ENCODE measurements around the gene CFAP90. TPM values are rescaled to one million over a fixed set of nuclear protein-coding genes. Genes with fewer than 3 reads are reported as not detected.

The CFAP90 gene
- 0.35 TPM for polyA plus RNA-seq (2013, experiment 1 of 2)
- 0.18 TPM for polyA plus RNA-seq (2013, experiment 2 of 2)

GRCh38 chr5:7850395-7851239, at the start of gene CFAP90:
CFAP90 (minus strand) TSS chr5:7851133; CDS start chr5:7851021, 112 bp downstream.
- 1% methylated on average over 40 of the region's 76 CpGs for WGBS
- H3K18ac ChIP-seq (ENCODE audit: low read depth in 1 of 2, low read length in 2 of 2), result peak within 1 kb of the TSS in 1 of 2 experiments; percentile 71
- H2BK15ac ChIP-seq (ENCODE audit: low read depth, poor library complexity, severe bottlenecking), result no peak within 1 kb of the TSS
- H2AFZ ChIP-seq (ENCODE audit: low read depth, low read length), result peak within 1 kb of the TSS; percentile 51
- no peak within 1 kb of the TSS for H2AK5ac ChIP-seq (ENCODE audit: low read length, severe bottlenecking)
- H3K14ac ChIP-seq (ENCODE audit: low read length in 2 of 2), result no peak within 1 kb of the TSS
- no peaks in the 10 kb centered on the region for H3K36me3 ChIP-seq (ENCODE audit: control insufficient read depth in 1 of 2, insufficient read depth in 2 of 2, low read depth in 1 of 2, low read length in 2 of 2)
- DNase-seq, result peak; percentile 62
- peaks cover 20% of the 10 kb centered on the region for H3K4me1 ChIP-seq (ENCODE audit: control insufficient read depth, insufficient read depth, low read depth, low read length)
- no peak within 1 kb of the TSS for H3K4ac ChIP-seq (ENCODE audit: low read depth in 1 of 2, low read length in 2 of 2)
- H4K8ac ChIP-seq (ENCODE audit: low read length), result peak within 1 kb of the TSS; percentile 14
- no peak within 1 kb of the TSS for H2BK120ac ChIP-seq (ENCODE audit: low read depth, low read length)
- peak within 1 kb of the TSS in 1 of 2 experiments; percentile 34 for H3K23ac ChIP-seq (ENCODE audit: low read length in 2 of 2)
- no peak within 1 kb of the TSS for H3K27ac ChIP-seq (ENCODE audit: low read length, poor library complexity, severe bottlenecking)
- peak within 1 kb of the TSS; percentile 94 for H3K4me2 ChIP-seq (ENCODE audit: low read length, poor library complexity, severe bottlenecking)
- H3K9me3 ChIP-seq (ENCODE audit: control insufficient read depth, low read length), result no peaks in the 10 kb centered on the region
- H3K79me1 ChIP-seq (replicated peaks; ENCODE audit: low read length, poor library complexity, severe bottlenecking), result no peaks in the 10 kb centered on the region
- no peak within 1 kb of the TSS for H4K91ac ChIP-seq (ENCODE audit: low read length)
- H3K9ac ChIP-seq (ENCODE audit: low read length), result peak within 1 kb of the TSS; percentile 43
- peak within 1 kb of the TSS in 1 of 2 experiments; percentile 46 for H2BK12ac ChIP-seq (ENCODE audit: low read length in 2 of 2)
- H3K4me3 ChIP-seq (ENCODE audit: insufficient read depth in 1 of 2, low read depth in 1 of 2, low read length in 2 of 2), result peak within 1 kb of the TSS; percentile 53 to 76
- H3K27me3 ChIP-seq (ENCODE audit: control insufficient read depth in 1 of 2, insufficient read depth in 1 of 2, low read length in 2 of 2), result peaks cover 14 to 52% of the 10 kb centered on the region in 2 experiments
- H2BK5ac ChIP-seq (ENCODE audit: low read depth, low read length, poor library complexity, severe bottlenecking), result no peak within 1 kb of the TSS

DNA sequence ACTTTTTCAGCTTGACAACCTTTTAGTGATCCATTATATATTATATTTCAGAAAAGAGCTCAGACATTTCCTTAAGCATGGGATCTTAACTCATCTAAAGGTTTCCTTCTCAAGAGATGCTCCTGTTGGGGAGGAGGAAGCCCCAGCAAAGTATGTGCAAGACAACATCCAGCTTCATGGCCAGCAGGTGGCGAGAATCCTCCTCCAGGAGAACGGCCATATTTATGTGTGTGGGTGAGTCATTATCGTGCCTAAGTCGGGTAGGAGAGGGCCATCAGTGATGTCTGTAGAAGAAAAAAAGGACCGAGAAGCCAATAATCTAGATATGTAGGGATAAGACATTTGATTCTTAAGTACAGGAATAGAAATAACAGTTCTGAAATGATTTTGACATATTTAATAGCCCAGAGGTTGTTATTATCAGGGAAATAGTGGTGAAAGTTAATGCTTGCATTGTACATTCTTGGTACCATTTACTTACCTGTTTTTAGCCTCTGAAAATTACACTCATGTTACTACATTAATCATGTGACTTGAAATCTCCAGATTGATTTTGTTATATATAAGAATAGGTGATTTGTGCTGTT, 46.2 kb upstream of the CFAP90 start:
- Histone ChIP-seq H3K18ac (ENCODE audit: low read depth in 1 of 2, low read length in 2 of 2) (no peak overlapping the region), H2AK5ac (ENCODE audit: low read length, severe bottlenecking) (no peak overlapping the region), H3K4me2 (ENCODE audit: low read length, poor library complexity, severe bottlenecking) (no peak overlapping the region), H3K27me3 (ENCODE audit: control insufficient read depth in 1 of 2, insufficient read depth in 1 of 2, low read length in 2 of 2) (no peaks in the 10 kb centered on the region), H3K14ac (ENCODE audit: low read length in 2 of 2) (no peak overlapping the region), H3K36me3 (ENCODE audit: control insufficient read depth in 1 of 2, insufficient read depth in 2 of 2, low read depth in 1 of 2, low read length in 2 of 2) (peaks cover 26 to 98% of the 10 kb centered on the region in 2 experiments), H3K4ac (ENCODE audit: low read depth in 1 of 2, low read length in 2 of 2) (no peak overlapping the region), H3K4me3 (ENCODE audit: insufficient read depth in 1 of 2, low read depth in 1 of 2, low read length in 2 of 2) (no peak overlapping the region), H3K27ac (ENCODE audit: low read length, poor library complexity, severe bottlenecking) (no peak overlapping the region), H4K91ac (ENCODE audit: low read length) (no peak overlapping the region), H3K79me1 (replicated peaks; ENCODE audit: low read length, poor library complexity, severe bottlenecking) (peaks cover 11% of the 10 kb centered on the region), H3K9ac (ENCODE audit: low read length) (no peak overlapping the region), H3K23ac (ENCODE audit: low read length in 2 of 2) (no peak overlapping the region), H2AFZ (ENCODE audit: low read depth, low read length) (no peak overlapping the region), H3K9me3 (ENCODE audit: control insufficient read depth, low read length) (no peaks in the 10 kb centered on the region), H2BK15ac (ENCODE audit: low read depth, poor library complexity, severe bottlenecking) (no peak overlapping the region), H2BK120ac (ENCODE audit: low read depth, low read length) (no peak overlapping the region), H2BK5ac (ENCODE audit: low read depth, low read length, poor library complexity, severe bottlenecking) (no peak overlapping the region), H4K8ac (ENCODE audit: low read length) (no peak overlapping the region), H2BK12ac (ENCODE audit: low read length in 2 of 2) (no peak overlapping the region), H3K4me1 (ENCODE audit: control insufficient read depth, insufficient read depth, low read depth, low read length) (no peaks in the 10 kb centered on the region)
- WGBS, result 66% methylated on average over 5 of the region's 5 CpGs
- DNase-seq, result peak; percentile 46

DNA sequence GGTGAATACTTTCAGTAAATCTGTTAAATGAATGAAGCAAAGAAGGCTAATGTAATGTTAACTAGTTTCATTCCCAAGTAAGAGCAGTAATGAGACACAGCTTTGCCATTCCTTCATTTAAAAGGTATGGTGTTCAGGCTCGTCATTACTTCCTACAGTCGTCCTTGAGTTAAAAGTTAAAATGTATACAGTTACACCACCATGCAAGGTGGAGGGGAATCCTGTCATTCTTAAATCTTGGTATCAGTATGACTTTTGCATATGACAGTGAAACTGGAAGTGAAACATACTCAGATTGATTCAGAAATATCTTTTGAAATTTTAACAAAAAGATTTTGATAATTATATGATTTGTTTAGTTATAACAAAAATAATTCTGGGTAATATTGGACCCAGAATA, 43.9 kb upstream of the CFAP90 start:
- Histone ChIP-seq H3K4me1 (ENCODE audit: control insufficient read depth, insufficient read depth, low read depth, low read length) (no peaks in the 10 kb centered on the region), H3K9me3 (ENCODE audit: control insufficient read depth, low read length) (no peaks in the 10 kb centered on the region), H3K27ac (ENCODE audit: low read length, poor library complexity, severe bottlenecking) (no peak overlapping the region), H3K4ac (ENCODE audit: low read depth in 1 of 2, low read length in 2 of 2) (no peak overlapping the region), H2AFZ (ENCODE audit: low read depth, low read length) (no peak overlapping the region), H2BK120ac (ENCODE audit: low read depth, low read length) (no peak overlapping the region), H4K91ac (ENCODE audit: low read length) (no peak overlapping the region), H3K9ac (ENCODE audit: low read length) (no peak overlapping the region), H3K79me1 (replicated peaks; ENCODE audit: low read length, poor library complexity, severe bottlenecking) (peaks cover 14% of the 10 kb centered on the region), H2BK12ac (ENCODE audit: low read length in 2 of 2) (no peak overlapping the region), H3K4me2 (ENCODE audit: low read length, poor library complexity, severe bottlenecking) (no peak overlapping the region), H2AK5ac (ENCODE audit: low read length, severe bottlenecking) (no peak overlapping the region), H2BK15ac (ENCODE audit: low read depth, poor library complexity, severe bottlenecking) (no peak overlapping the region), H3K18ac (ENCODE audit: low read depth in 1 of 2, low read length in 2 of 2) (no peak overlapping the region), H3K4me3 (ENCODE audit: insufficient read depth in 1 of 2, low read depth in 1 of 2, low read length in 2 of 2) (no peak overlapping the region), H2BK5ac (ENCODE audit: low read depth, low read length, poor library complexity, severe bottlenecking) (no peak overlapping the region), H3K36me3 (ENCODE audit: control insufficient read depth in 1 of 2, insufficient read depth in 2 of 2, low read depth in 1 of 2, low read length in 2 of 2) (peaks cover 31 to 95% of the 10 kb centered on the region in 2 experiments), H4K8ac (ENCODE audit: low read length) (no peak overlapping the region), H3K23ac (ENCODE audit: low read length in 2 of 2) (no peak overlapping the region), H3K14ac (ENCODE audit: low read length in 2 of 2) (no peak overlapping the region), H3K27me3 (ENCODE audit: control insufficient read depth in 1 of 2, insufficient read depth in 1 of 2, low read length in 2 of 2) (no peaks in the 10 kb centered on the region)
- no peak for DNase-seq
- no CpG with 5 or more reads among the region's 2 CpGs for WGBS

DNA sequence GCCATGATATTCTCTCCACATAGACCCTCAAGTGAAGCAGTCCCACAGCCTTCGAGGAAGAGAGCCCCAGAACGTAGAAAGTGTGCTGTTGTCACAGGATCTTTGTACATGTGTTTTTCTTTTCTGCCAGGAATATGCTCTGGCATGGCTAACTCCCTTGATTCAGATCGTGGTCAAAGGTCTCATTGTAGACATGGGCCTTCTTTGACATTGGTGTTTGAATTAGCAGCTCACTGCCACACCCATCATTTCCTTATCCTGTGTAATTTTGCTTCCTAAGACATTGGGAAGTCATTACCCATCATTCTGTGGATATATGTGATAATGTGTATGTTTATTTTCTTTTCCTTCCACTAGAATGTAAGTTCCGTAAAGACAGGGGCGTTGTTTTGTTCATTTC, 43.5 kb upstream of the CFAP90 start:
- no peak overlapping the region for H2BK120ac ChIP-seq (ENCODE audit: low read depth, low read length)
- peaks cover 16% of the 10 kb centered on the region for H3K79me1 ChIP-seq (replicated peaks; ENCODE audit: low read length, poor library complexity, severe bottlenecking)
- H3K27me3 ChIP-seq (ENCODE audit: control insufficient read depth in 1 of 2, insufficient read depth in 1 of 2, low read length in 2 of 2), result no peaks in the 10 kb centered on the region
- no peak overlapping the region for H3K27ac ChIP-seq (ENCODE audit: low read length, poor library complexity, severe bottlenecking)
- no peak overlapping the region for H3K4ac ChIP-seq (ENCODE audit: low read depth in 1 of 2, low read length in 2 of 2)
- no peak for DNase-seq
- H2BK15ac ChIP-seq (ENCODE audit: low read depth, poor library complexity, severe bottlenecking), result no peak overlapping the region
- no peaks in the 10 kb centered on the region for H3K4me1 ChIP-seq (ENCODE audit: control insufficient read depth, insufficient read depth, low read depth, low read length)
- no peak overlapping the region for H2AK5ac ChIP-seq (ENCODE audit: low read length, severe bottlenecking)
- no peak overlapping the region for H2BK5ac ChIP-seq (ENCODE audit: low read depth, low read length, poor library complexity, severe bottlenecking)
- H3K4me2 ChIP-seq (ENCODE audit: low read length, poor library complexity, severe bottlenecking), result no peak overlapping the region
- no peak overlapping the region for H2BK12ac ChIP-seq (ENCODE audit: low read length in 2 of 2)
- H3K23ac ChIP-seq (ENCODE audit: low read length in 2 of 2), result no peak overlapping the region
- WGBS, result 100% methylated on average over 5 of the region's 5 CpGs
- peaks cover 31 to 95% of the 10 kb centered on the region in 2 experiments for H3K36me3 ChIP-seq (ENCODE audit: control insufficient read depth in 1 of 2, insufficient read depth in 2 of 2, low read depth in 1 of 2, low read length in 2 of 2)
- H4K8ac ChIP-seq (ENCODE audit: low read length), result no peak overlapping the region
- no peak overlapping the region for H3K18ac ChIP-seq (ENCODE audit: low read depth in 1 of 2, low read length in 2 of 2)
- H4K91ac ChIP-seq (ENCODE audit: low read length), result no peak overlapping the region
- H3K14ac ChIP-seq (ENCODE audit: low read length in 2 of 2), result no peak overlapping the region
- no peak overlapping the region for H2AFZ ChIP-seq (ENCODE audit: low read depth, low read length)
- H3K9ac ChIP-seq (ENCODE audit: low read length), result no peak overlapping the region
- no peaks in the 10 kb centered on the region for H3K9me3 ChIP-seq (ENCODE audit: control insufficient read depth, low read length)
- no peak overlapping the region for H3K4me3 ChIP-seq (ENCODE audit: insufficient read depth in 1 of 2, low read depth in 1 of 2, low read length in 2 of 2)

Measured in mesenchymal stem cell (in vitro differentiated cells and primary cell).